Karpas-422 (cell line): ENCODE results near the gene MIA. TPM values are rescaled to one million over a fixed set of nuclear protein-coding genes. Genes with fewer than 3 reads are reported as not detected.
"Not testable (repeated sequence)": the region's sequence is repeated elsewhere in the genome, so short reads cannot be mapped to it uniquely, and the experiment has no call there.

Experiments used
- DNase-seq: peaks from one replicate; pipeline ENCODE4 v3.0.0-alpha.2; 2015
- H2AFZ ChIP-seq: fragments of 200-600 bp; sonication (generic); 2 replicates; pipeline ENCODE4 v1.6.1; 2014; ENCODE audit warnings: antibody characterized with exemption, low read length, mixed read lengths
- H3K27ac ChIP-seq: fragments of 200-600 bp; sonication (generic); 2 replicates; pipeline ENCODE4 v1.5.1; 2014; ENCODE audit warnings: mild to moderate bottlenecking, low read length, moderate library complexity
- H3K27me3 ChIP-seq: fragments of 200-600 bp; sonication (generic); 2 replicates; pipeline ENCODE4 v1.6.1; 2014; ENCODE audit warnings: low read length, mixed read lengths
- H3K36me3 ChIP-seq: fragments of 200-600 bp; sonication (generic); 2 replicates; pipeline ENCODE4 v1.6.1; 2014; ENCODE audit warnings: low read length, mixed read lengths; ENCODE audit not compliant: insufficient read depth
- H3K4me1 ChIP-seq: fragments of 200-600 bp; sonication (generic); 2 replicates; pipeline ENCODE4 v1.6.1; 2014; ENCODE audit warnings: mild to moderate bottlenecking, low read length, mixed read lengths
- H3K4me2 ChIP-seq: fragments of 200-600 bp; sonication (generic); 2 replicates; pipeline ENCODE4 v1.6.1; 2014; ENCODE audit warnings: low read length, low read depth, mild to moderate bottlenecking; ENCODE audit not compliant: poor library complexity, severe bottlenecking
- H3K4me3 ChIP-seq: fragments of 200-600 bp; sonication (generic); 2 replicates; pipeline ENCODE4 v1.5.1; 2014; ENCODE audit warnings: mild to moderate bottlenecking, antibody characterized with exemption, low read length, mixed read lengths
- H3K79me2 ChIP-seq: fragments of 200-600 bp; sonication (generic); 2 replicates; pipeline ENCODE4 v1.6.1; 2014; ENCODE audit warnings: mild to moderate bottlenecking, low read length, mixed read lengths
- H3K9ac ChIP-seq: fragments of 200-600 bp; sonication (generic); 2 replicates; pipeline ENCODE4 v1.6.0; 2014; ENCODE audit warnings: low read length
- H3K9me2 ChIP-seq: fragments of 200-600 bp; sonication (generic), shearing (Covaris generic); replicated peaks from 2 replicates; pipeline ENCODE4 v1.6.0; 2014; ENCODE audit warnings: mild to moderate bottlenecking, low read length, moderate library complexity; ENCODE audit not compliant: insufficient read depth
- H3K9me3 ChIP-seq: fragments of 300-700, 200-600 bp; sonication (generic); 2 replicates; pipeline ENCODE4 v1.6.1; 2014; ENCODE audit warnings: low read length, mixed read lengths
- H4K20me1 ChIP-seq: fragments of 200-600 bp; sonication (generic); 2 replicates; pipeline ENCODE4 v1.6.1; 2014; ENCODE audit warnings: mild to moderate bottlenecking, antibody characterized with exemption, low read length, low read depth; ENCODE audit not compliant: insufficient read depth
- total RNA-seq: library from RNA; depleted of rRNA; stranded (reverse); fragments of >200 nt; shearing (Covaris generic); gene quantifications from 2 replicates; pipeline ENCODE4 v1.2.3, GENCODE V29; 2014; ENCODE audit warnings: low replicate concordance

MIA gene
- total RNA-seq, 1 experiment from 2014 or later = not detected

- Histone ChIP-seq H3K36me3 (peaks cover 4% of the 10 kb centered on the region; the same call in 1 of the 2 replicates), H3K9me2 (no peaks in the 10 kb centered on the region), H3K27ac (no peak overlapping the region), H3K4me2 (no peak overlapping the region), H3K4me3 (no peak overlapping the region), H4K20me1 (peaks cover 44% of the 10 kb centered on the region; the same call in 1 of the 2 replicates), H2AFZ (no peak overlapping the region), H3K79me2 (peaks cover 47% of the 10 kb centered on the region), H3K9me3 (no peaks in the 10 kb centered on the region), H3K4me1 (peaks cover 57% of the 10 kb centered on the region), H3K27me3 (no peaks in the 10 kb centered on the region), H3K9ac (no peak overlapping the region)
- DNase-seq = peak; percentile 89
Observed at GRCh38 chr19:40806423-40807146, 31.3 kb downstream of the MIA start.

- Histone ChIP-seq H4K20me1 (peaks cover 43% of the 10 kb centered on the region; the same call in 1 of the 2 replicates), H3K9me3 (no peaks in the 10 kb centered on the region), H3K79me2 (peaks cover 39% of the 10 kb centered on the region), H2AFZ (no peak overlapping the region), H3K4me3 (no peak overlapping the region), H3K9me2 (no peaks in the 10 kb centered on the region), H3K36me3 (peaks cover 4% of the 10 kb centered on the region; the same call in 1 of the 2 replicates), H3K9ac (no peak overlapping the region), H3K27ac (no peak overlapping the region), H3K4me1 (peaks cover 49% of the 10 kb centered on the region), H3K27me3 (no peaks in the 10 kb centered on the region), H3K4me2 (no peak overlapping the region)
- DNase-seq = no peak
Observed at GRCh38 chr19:40807147-40808020, 32.1 kb downstream of the MIA start.

GRCh38 chr19:40808021-40808325 is 32.7 kb downstream of the MIA start:
- Histone ChIP-seq H2AFZ (no peak overlapping the region), H3K36me3 (peaks cover 4% of the 10 kb centered on the region; the same call in 1 of the 2 replicates), H3K9me2 (no peaks in the 10 kb centered on the region), H3K4me2 (no peak overlapping the region), H3K9me3 (no peaks in the 10 kb centered on the region), H3K79me2 (peaks cover 34% of the 10 kb centered on the region), H4K20me1 (peaks cover 38% of the 10 kb centered on the region; the same call in 1 of the 2 replicates), H3K4me3 (no peak overlapping the region), H3K27me3 (no peaks in the 10 kb centered on the region), H3K9ac (no peak overlapping the region), H3K27ac (no peak overlapping the region), H3K4me1 (peaks cover 43% of the 10 kb centered on the region)
- DNase-seq = no peak

GRCh38 chr19:40808497-40808896 is 33.2 kb downstream of the MIA start:
- peaks cover 28% of the 10 kb centered on the region for H3K79me2 ChIP-seq

GRCh38 chr19:40809358-40810086 is 34.2 kb downstream of the MIA start:
- H4K20me1 ChIP-seq = peaks cover 26% of the 10 kb centered on the region; the same call in 1 of the 2 replicates
- H3K79me2 ChIP-seq = peaks cover 18% of the 10 kb centered on the region
- no peaks in the 10 kb centered on the region for H3K9me2 ChIP-seq
- no peak for DNase-seq
- peaks cover 4% of the 10 kb centered on the region; the same call in 1 of the 2 replicates for H3K36me3 ChIP-seq
- no peak overlapping the region for H3K4me3 ChIP-seq
- H3K27ac ChIP-seq = no peak overlapping the region
- H3K4me1 ChIP-seq = peaks cover 27% of the 10 kb centered on the region
- no peaks in the 10 kb centered on the region for H3K9me3 ChIP-seq
- no peaks in the 10 kb centered on the region for H3K27me3 ChIP-seq
- no peak overlapping the region for H3K9ac ChIP-seq
- H3K4me2 ChIP-seq = no peak overlapping the region
- H2AFZ ChIP-seq = no peak overlapping the region

More at GRCh38 chr19:40808497-40808896, 33.2 kb downstream of the MIA start:
- Histone ChIP-seq H2AFZ (no peak overlapping the region), H3K4me2 (no peak overlapping the region), H3K4me3 (no peak overlapping the region), H3K27ac (no peak overlapping the region), H3K9ac (no peak overlapping the region), H3K4me1 (peaks cover 38% of the 10 kb centered on the region), H3K27me3 (no peaks in the 10 kb centered on the region), H3K9me3 (no peaks in the 10 kb centered on the region), H4K20me1 (peaks cover 32% of the 10 kb centered on the region; the same call in 1 of the 2 replicates), H3K36me3 (peaks cover 4% of the 10 kb centered on the region; the same call in 1 of the 2 replicates), H3K9me2 (no peaks in the 10 kb centered on the region)
- no peak for DNase-seq

- no peak overlapping the region for H3K4me3 ChIP-seq
- DNase-seq = no peak
- H3K36me3 ChIP-seq = peaks cover 4% of the 10 kb centered on the region; the same call in 1 of the 2 replicates
- peaks cover 25% of the 10 kb centered on the region; the same call in 1 of the 2 replicates for H4K20me1 ChIP-seq
- no peak overlapping the region for H3K27ac ChIP-seq
- peaks cover 12% of the 10 kb centered on the region for H3K79me2 ChIP-seq
- no peaks in the 10 kb centered on the region for H3K9me3 ChIP-seq
- no peaks in the 10 kb centered on the region for H3K27me3 ChIP-seq
- no peaks in the 10 kb centered on the region for H3K9me2 ChIP-seq
- H3K4me1 ChIP-seq = peaks cover 21% of the 10 kb centered on the region
- no peak overlapping the region for H2AFZ ChIP-seq
- H3K4me2 ChIP-seq = no peak overlapping the region
- H3K9ac ChIP-seq = no peak overlapping the region
Observed at GRCh38 chr19:40810160-40810559, 34.8 kb downstream of the MIA start.

- not testable (repeated sequence) for H2AFZ ChIP-seq
- peak overlapping the region; percentile 32 for H3K4me2 ChIP-seq
Observed at GRCh38 chr19:40810649-40811408, 35.5 kb downstream of the MIA start.

More at GRCh38 chr19:40810649-40811408, 35.5 kb downstream of the MIA start:
- H3K79me2 ChIP-seq, H3K9ac ChIP-seq, H3K9me2 ChIP-seq, H3K9me3 ChIP-seq, H3K36me3 ChIP-seq, H3K27ac ChIP-seq, H3K27me3 ChIP-seq: not testable (repeated sequence)
- Histone ChIP-seq H3K4me1 (peaks cover 14% of the 10 kb centered on the region), H4K20me1 (peaks cover 18% of the 10 kb centered on the region; the same call in 1 of the 2 replicates), H3K4me3 (peak overlapping the region; percentile 31; the same call in 1 of the 2 replicates)
- peak; percentile 62 for DNase-seq
